Measurements from ENCODE around the gene PSMD1. TPM values are rescaled to one million over a fixed set of nuclear protein-coding genes. Genes with fewer than 3 reads are reported as not detected.

PSMD1 gene
- total and polyA plus RNA-seq, 2 donors (not counting 3 experiments of a cell fraction or from before 2014, with no cell fraction given), result 163 to 209 TPM

DNA sequence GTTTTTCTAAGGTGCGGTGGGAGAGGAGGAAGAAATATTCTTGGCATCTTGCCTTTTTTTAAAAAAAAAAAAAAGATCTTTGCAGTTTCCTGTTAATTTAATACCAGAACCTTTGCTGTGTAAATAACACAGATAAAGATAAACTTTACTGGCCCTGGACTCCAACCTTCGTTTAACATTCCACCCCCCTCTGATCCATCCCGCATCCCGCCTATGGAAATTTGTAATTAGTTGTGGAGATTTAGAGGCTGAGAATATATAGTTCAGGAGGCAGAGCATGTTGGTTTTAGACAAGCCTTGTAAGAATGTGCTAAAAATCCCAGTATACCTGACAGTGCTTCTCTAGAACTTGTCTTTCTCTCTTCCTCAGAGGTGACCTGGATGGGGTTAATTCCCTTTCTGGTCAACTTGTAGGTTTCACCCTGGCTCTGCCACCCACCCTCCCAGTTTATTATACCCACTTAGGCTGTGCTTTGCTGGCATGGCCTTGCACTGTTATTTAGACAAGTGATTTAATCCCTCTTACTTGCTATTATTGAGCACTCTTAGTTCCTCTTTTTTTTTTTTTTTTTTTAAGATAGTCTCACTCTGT, 22.3 kb upstream of the PSMD1 start:
- Histone ChIP-seq H3K4me3 (replicated peaks in 1 of 3; ENCODE audit: insufficient read depth in 1 of 3, low read depth in 1 of 3, low read length in 3 of 3) (no peak overlapping the region), H3K27me3 (ENCODE audit: control insufficient read depth in 2 of 2, insufficient read depth in 2 of 2, low read length in 2 of 2) (peaks cover 31 to 38% of the 10 kb centered on the region in 2 experiments), H4K20me1 (replicated peaks; ENCODE audit: control insufficient read depth, extremely low read depth, insufficient read depth, low read length) (no peaks in the 10 kb centered on the region), H3K4me2 (ENCODE audit: insufficient read depth, low read length) (no peak overlapping the region), H3K36me3 (ENCODE audit: control insufficient read depth in 2 of 2, extremely low read depth in 1 of 2, insufficient read depth in 2 of 2, low read length in 2 of 2) (no peaks in the 10 kb centered on the region), H3K79me2 (ENCODE audit: control insufficient read depth, insufficient read depth, low read length) (no peaks in the 10 kb centered on the region), H3K27ac (ENCODE audit: insufficient read depth, low read depth, low read length) (no peak overlapping the region), H3K4me1 (ENCODE audit: control insufficient read depth, extremely low read depth, insufficient read depth, low read length) (no peaks in the 10 kb centered on the region), H2AFZ (ENCODE audit: low read depth, low read length) (no peak overlapping the region), H3K9me1 (replicated peaks; ENCODE audit: control insufficient read depth, extremely low read depth, insufficient read depth, low read length) (no peaks in the 10 kb centered on the region), H3K9me3 (replicated peaks; ENCODE audit: control insufficient read depth, insufficient read depth, low read length) (no peaks in the 10 kb centered on the region), H3K9ac (replicated peaks; ENCODE audit: extremely low read depth, insufficient read depth, low read length) (no peak overlapping the region)
- DNase-seq (ENCODE audit: low read depth, low spot score), result no peak
- no TSS peak for BruUV-seq (replicated peaks)
- dilution Hi-C loops (cut with MboI; ENCODE audit: extremely low pct_ligation_motif_present, low sequenced_read_pairs) (no loop called here), intact Hi-C loops (cut with micrococcal nuclease) (no loop called here)
- ChIA-PET POLR2A (no interaction called here), CTCF (no interaction called here)
- TF ChIP-seq EZH2 (IDR thresholded peaks at IDR 0.05; ENCODE audit: borderline replicate concordance, low read depth, low read length, severe bottlenecking), result no peak
- TF ChIP-seq POLR2AphosphoS5 (IDR thresholded peaks at IDR 0.05; ENCODE audit: insufficient read depth, low read depth, low read length), result no peak
- TF ChIP-seq, protein P1, sequence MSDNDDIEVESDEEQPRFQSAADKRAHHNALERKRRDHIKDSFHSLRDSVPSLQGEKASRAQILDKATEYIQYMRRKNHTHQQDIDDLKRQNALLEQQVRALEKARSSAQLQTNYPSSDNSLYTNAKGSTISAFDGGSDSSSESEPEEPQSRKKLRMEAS (IDR thresholded peaks at IDR 0.05; ENCODE audit: insufficient read depth, insufficient read length), result no peak
- TF ChIP-seq, protein P2, sequence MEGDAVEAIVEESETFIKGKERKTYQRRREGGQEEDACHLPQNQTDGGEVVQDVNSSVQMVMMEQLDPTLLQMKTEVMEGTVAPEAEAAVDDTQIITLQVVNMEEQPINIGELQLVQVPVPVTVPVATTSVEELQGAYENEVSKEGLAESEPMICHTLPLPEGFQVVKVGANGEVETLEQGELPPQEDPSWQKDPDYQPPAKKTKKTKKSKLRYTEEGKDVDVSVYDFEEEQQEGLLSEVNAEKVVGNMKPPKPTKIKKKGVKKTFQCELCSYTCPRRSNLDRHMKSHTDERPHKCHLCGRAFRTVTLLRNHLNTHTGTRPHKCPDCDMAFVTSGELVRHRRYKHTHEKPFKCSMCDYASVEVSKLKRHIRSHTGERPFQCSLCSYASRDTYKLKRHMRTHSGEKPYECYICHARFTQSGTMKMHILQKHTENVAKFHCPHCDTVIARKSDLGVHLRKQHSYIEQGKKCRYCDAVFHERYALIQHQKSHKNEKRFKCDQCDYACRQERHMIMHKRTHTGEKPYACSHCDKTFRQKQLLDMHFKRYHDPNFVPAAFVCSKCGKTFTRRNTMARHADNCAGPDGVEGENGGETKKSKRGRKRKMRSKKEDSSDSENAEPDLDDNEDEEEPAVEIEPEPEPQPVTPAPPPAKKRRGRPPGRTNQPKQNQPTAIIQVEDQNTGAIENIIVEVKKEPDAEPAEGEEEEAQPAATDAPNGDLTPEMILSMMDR (IDR thresholded peaks at IDR 0.05; ENCODE audit: extremely low read depth in 1 of 2, insufficient read depth in 1 of 2, low read depth in 1 of 2, low read length in 2 of 2), result no peak
- no peak for TF ChIP-seq FOS (IDR thresholded peaks at IDR 0.05; ENCODE audit: borderline replicate concordance, insufficient read depth, low read length)
- TF ChIP-seq GATA2 (IDR thresholded peaks at IDR 0.05; ENCODE audit: insufficient read depth, insufficient read length, low read depth, low read length), result no peak
- no peak for TF ChIP-seq JUN (IDR thresholded peaks at IDR 0.05; ENCODE audit: borderline replicate concordance, insufficient read depth, insufficient read length, low read depth)
- TF ChIP-seq MYC (IDR thresholded peaks at IDR 0.05; ENCODE audit: low read depth, low read length), result no peak
- TF ChIP-seq POLR2A (IDR thresholded peaks at IDR 0.05; ENCODE audit: low read depth, low read length), result no peak
- FAIRE-seq, result no peak
